GM12875 (cell line): ENCODE measurements around the gene TET3.

Source experiments
- H3K4me3 ChIP-seq: one replicate; pipeline ENCODE4 v1.5.1; 2011; ENCODE audit warnings: low read depth, low read length, control low read depth
- TF ChIP-seq, protein P1 (sequence below): IDR thresholded peaks from 2 replicates; pipeline ENCODE4 v1.5.1; 2011; ENCODE audit warnings: low read depth, mild to moderate bottlenecking, control low read depth, inconsistent platforms, low read length, moderate library complexity, borderline replicate concordance; ENCODE audit not compliant: insufficient read depth

TET3 gene

DNA sequence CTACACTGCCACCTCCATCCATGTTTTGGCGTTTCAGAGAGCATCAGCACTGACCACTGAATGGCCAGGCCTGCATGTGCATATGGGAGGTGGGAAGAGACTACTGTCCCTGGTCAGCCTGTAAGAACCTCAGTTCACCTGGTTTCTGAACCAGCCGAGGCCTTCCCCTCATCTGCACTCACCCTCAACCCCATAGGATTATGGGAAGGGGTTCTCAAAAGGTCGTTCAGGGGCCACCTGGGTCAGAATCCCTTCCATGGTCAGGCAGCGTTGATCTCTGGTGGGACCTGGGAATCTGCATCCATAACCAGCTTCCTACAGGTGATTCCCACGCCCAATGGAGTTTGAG, 36.7 kb downstream of the TET3 start:
- TF ChIP-seq, protein P1, sequence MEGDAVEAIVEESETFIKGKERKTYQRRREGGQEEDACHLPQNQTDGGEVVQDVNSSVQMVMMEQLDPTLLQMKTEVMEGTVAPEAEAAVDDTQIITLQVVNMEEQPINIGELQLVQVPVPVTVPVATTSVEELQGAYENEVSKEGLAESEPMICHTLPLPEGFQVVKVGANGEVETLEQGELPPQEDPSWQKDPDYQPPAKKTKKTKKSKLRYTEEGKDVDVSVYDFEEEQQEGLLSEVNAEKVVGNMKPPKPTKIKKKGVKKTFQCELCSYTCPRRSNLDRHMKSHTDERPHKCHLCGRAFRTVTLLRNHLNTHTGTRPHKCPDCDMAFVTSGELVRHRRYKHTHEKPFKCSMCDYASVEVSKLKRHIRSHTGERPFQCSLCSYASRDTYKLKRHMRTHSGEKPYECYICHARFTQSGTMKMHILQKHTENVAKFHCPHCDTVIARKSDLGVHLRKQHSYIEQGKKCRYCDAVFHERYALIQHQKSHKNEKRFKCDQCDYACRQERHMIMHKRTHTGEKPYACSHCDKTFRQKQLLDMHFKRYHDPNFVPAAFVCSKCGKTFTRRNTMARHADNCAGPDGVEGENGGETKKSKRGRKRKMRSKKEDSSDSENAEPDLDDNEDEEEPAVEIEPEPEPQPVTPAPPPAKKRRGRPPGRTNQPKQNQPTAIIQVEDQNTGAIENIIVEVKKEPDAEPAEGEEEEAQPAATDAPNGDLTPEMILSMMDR, result no peak
- no peak overlapping the region for H3K4me3 ChIP-seq

DNA sequence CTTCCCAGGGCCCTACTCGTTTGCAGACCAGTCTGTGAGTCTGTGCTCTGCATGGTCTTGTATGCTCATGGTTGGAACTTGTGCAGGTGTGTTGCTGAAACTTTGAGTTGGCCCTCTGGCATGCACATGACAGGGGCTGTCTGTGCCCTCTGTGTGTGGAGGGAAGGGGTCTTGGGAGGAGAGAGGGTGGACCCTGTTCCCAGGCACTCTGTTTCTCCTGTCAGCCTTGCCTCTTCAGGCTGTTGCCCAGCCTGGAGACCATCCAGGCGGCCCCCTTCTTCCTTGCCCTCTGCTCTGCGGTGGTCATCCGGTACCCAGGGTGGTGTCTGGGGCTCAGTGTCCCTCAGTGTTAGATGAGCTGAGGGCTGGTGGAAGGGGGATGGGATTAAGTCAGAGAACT, 39.5 kb downstream of the TET3 start:
- TF ChIP-seq, protein P1, result no peak
- no peak overlapping the region for H3K4me3 ChIP-seq

DNA sequence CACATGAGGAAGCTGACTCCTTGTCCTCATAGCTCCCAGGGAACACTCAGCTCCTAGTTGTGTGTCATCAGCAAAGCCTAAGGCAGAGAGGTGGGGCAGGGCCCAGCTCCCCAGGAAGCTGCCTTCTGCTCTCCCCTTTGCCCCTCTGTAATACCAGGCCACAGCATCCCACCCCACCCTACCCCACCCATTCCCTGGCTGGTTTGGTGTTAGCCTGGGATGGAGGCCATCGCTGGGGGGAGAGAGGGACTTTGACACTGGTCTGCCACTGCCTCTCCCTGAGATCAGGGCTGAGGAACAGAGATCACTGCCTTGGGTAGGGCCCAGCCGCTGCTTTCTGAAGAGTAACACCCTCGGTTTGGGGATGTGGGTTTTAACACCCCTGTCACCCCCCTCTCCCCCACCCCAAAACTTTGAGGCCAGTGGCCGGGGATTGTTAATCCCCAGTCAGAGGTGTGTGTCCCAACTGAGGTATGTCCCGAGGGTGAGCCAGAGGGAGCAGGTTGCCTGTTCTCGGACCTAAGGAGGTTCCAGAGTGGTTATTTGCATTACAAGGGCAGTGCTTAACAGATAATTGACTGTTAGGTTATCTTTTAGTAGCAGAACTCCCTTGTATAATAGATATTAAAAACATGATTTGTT, 41.4 kb downstream of the TET3 start:
- TF ChIP-seq, protein P1, result no peak
- H3K4me3 ChIP-seq, result no peak overlapping the region

DNA sequence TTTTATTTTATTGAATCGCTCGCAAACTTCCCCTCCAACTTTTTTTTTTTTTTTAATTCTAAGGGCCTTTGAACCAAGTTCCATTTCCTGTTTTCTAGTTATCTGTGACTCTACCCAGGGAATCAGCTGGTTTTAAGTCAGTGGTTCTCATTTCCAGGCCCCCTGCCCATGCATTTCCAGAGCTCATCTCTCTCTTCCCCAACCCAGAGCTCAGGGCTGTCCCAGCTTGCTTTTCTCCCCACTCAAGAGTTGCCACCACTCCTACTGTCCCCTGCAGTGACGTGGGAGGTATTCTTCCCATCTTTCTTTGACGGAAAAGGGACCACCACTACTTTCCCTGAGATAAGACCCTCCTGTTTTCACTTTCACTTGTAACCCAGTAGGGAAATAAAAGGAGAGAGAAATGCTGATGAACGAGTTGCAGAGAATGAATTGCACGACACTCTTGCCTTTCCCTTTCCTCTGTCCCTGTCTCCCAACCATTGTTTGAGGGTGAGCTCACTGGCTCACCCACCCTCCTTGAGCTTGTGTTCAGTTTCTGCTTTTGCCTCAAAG, 42.1 kb downstream of the TET3 start:
- H3K4me3 ChIP-seq, result no peak overlapping the region
- TF ChIP-seq, protein P1, result no peak

DNA sequence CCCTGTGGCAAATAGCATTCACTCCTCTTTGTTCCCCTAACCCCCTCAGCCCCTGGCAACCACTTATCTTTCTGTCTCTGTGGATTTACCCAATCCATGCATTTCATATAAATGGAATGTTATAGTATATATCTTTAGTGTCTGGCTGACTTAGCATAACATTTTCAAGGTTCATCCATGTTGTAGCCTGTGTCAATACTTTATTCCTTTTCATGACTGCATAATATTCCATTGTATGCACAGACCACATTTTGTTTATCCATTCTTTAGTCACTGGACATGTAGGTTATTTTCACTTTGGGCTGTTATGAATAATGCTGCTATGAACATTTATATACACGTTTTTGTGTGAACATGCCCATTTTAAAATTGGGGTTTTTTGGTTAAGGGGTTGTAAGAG, 42.8 kb downstream of the TET3 start:
- TF ChIP-seq, protein P1, result no peak
- H3K4me3 ChIP-seq, result no peak overlapping the region

DNA sequence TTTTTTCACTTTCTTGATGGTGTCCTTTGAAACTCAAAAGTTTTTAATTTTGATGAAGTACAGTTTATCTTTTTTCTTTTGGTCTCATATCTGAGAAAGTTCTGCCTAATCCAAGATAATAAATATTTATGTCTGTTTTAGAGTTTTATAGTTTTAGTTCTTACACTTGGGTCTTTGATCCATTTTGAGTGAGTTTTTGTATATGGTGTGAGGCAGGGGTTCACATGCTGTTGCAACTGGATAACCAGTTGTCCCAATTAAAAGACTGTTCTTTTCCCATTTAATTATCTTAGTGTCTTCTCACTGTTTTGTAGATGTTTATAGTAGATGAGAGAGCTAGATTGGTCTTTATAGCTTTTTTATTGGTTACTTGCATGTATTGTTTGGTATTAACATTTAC, 43.6 kb downstream of the TET3 start:
- TF ChIP-seq, protein P1, result no peak
- H3K4me3 ChIP-seq, result no peak overlapping the region

DNA sequence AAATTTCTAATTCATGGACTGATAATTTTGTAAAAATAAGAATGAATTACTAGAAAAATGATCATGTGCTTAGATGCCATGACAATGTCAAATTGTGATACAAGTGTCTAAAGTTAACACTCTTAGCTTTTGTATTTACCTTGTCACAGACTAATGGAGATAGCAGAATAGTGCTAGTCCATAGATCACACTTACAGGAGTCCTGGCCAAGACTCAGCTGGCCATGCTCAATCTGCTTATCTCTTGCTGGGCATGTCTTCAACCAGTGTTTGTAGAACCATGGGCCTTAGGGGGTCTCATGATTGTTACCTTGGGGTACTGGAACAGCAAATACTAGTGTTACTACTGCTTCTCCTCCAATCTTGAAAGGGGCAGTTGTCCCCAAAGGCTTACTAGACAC, 44.0 kb downstream of the TET3 start:
- TF ChIP-seq, protein P1, result no peak

More for the DNA sequence above, 44.0 kb downstream of the TET3 start:
- no peak overlapping the region for H3K4me3 ChIP-seq
